Naive thymus-derived CD4-positive, alpha-beta T cell (primary cell): ENCODE results near the gene TFAP2E. TPM values are rescaled to one million over a fixed set of nuclear protein-coding genes. Genes with fewer than 3 reads are reported as not detected.

Experiments
- ATAC-seq: fragments of 150-1000 bp; cut with Tn5 transposase; 2 replicates; pipeline ENCODE4 v1.10.0; 2021; ENCODE audit warnings: mild to moderate bottlenecking, moderate library complexity
- CTCF ChIA-PET: fragments of 350-600 bp; sonication (Branson Sonifier 250); formaldehyde crosslinking; loops from one replicate; lab custom pipeline; 2021; ENCODE audit warnings: antibody characterized with exemption; lab: Charles Lee
- POLR2A ChIA-PET: fragments of 350-600 bp; sonication (Branson Sonifier 250); formaldehyde crosslinking; loops from one replicate; lab custom pipeline; 2021; ENCODE audit warnings: antibody characterized with exemption, inconsistent platforms; lab: Charles Lee
- DNase-seq, 9 donors: peaks; one replicate each; pipeline versions ENCODE4 v3.0.0 to v3.0.0-alpha.2; 2020 to 2022; ENCODE audit warnings: mixed read lengths in 1 of 9
- H3K27ac ChIP-seq: one replicate; pipeline ENCODE4 v1.7.0; 2013; ENCODE audit warnings: mild to moderate bottlenecking, low read depth, low read length, moderate library complexity
- H3K27me3 ChIP-seq, 2 donors: one replicate each; pipeline ENCODE4 v1.7.0; 2013; ENCODE audit warnings: low read length in 2 of 2, mild to moderate bottlenecking in 2 of 2, moderate library complexity in 2 of 2; ENCODE audit not compliant: control insufficient read depth in 2 of 2, insufficient read depth in 2 of 2
- H3K36me3 ChIP-seq, 3 experiments: 1 replicate in 2 of 3; 2 replicates in 1 of 3; pipeline ENCODE4 v1.7.0; 2013; ENCODE audit warnings: low read length in 3 of 3, mild to moderate bottlenecking in 3 of 3, moderate library complexity in 1 of 3; ENCODE audit not compliant: insufficient read depth in 3 of 3, control insufficient read depth in 2 of 3
- H3K4me1 ChIP-seq, 2 donors: one replicate each; pipeline ENCODE4 v1.7.0; 2013; ENCODE audit warnings: low read length in 2 of 2, mild to moderate bottlenecking in 2 of 2, moderate library complexity in 1 of 2; ENCODE audit not compliant: control insufficient read depth in 2 of 2, insufficient read depth in 2 of 2
- H3K4me3 ChIP-seq: 2 replicates; pipeline ENCODE4 v1.7.0; 2013; ENCODE audit warnings: mild to moderate bottlenecking, low read length
- H3K9me3 ChIP-seq, 3 experiments: 1 replicate in 2 of 3; 2 replicates in 1 of 3; pipeline ENCODE4 v1.7.0; 2013; ENCODE audit warnings: low read length in 3 of 3; ENCODE audit not compliant: control insufficient read depth in 2 of 3
- H3K27ac Mint-ChIP-seq, 9 donors: one replicate each; pipeline ENCODE4 v1.8.0; 2020 to 2022; ENCODE audit warnings: mixed read lengths in 9 of 9, mild to moderate bottlenecking in 8 of 9, moderate library complexity in 5 of 9, inconsistent platforms in 2 of 9
- H3K27me3 Mint-ChIP-seq, 5 donors: one replicate each; pipeline ENCODE4 v1.8.0; 2021 to 2022; ENCODE audit warnings: mixed read lengths in 5 of 5, mild to moderate bottlenecking in 1 of 5
- H3K36me3 Mint-ChIP-seq, 5 donors: one replicate each; pipeline ENCODE4 v1.8.0; 2020 to 2022; ENCODE audit warnings: mixed read lengths in 5 of 5, mild to moderate bottlenecking in 3 of 5, inconsistent platforms in 1 of 5
- H3K4me1 Mint-ChIP-seq, 7 donors: one replicate each; pipeline ENCODE4 v1.8.0; 2020 to 2022; ENCODE audit warnings: mixed read lengths in 7 of 7, mild to moderate bottlenecking in 3 of 7, inconsistent platforms in 1 of 7
- H3K4me3 Mint-ChIP-seq, 10 donors: one replicate each; pipeline ENCODE4 v1.8.0; 2020 to 2022; ENCODE audit warnings: mild to moderate bottlenecking in 10 of 10, mixed read lengths in 10 of 10, moderate library complexity in 6 of 10, inconsistent platforms in 2 of 10
- H3K9me3 Mint-ChIP-seq, 11 donors: one replicate each; pipeline ENCODE4 v1.8.0; 2020 to 2022; ENCODE audit warnings: mixed read lengths in 11 of 11, mild to moderate bottlenecking in 4 of 11, inconsistent platforms in 1 of 11, moderate library complexity in 1 of 11
- intact Hi-C, 2 donors: fragments of 100-400 bp; cut with micrococcal nuclease; formaldehyde crosslinking; loops; one replicate each; pipeline ENCODE4 v1.15.1; 2023
- polyA plus RNA-seq, 2 donors: library from polyadenylated mRNA; unstranded; fragments of 300-500 nt; fragmentation: Illumina TruSeq; gene quantifications; one replicate each; pipeline ENCODE4 v1.2.3, GENCODE V29; 2021
- total RNA-seq, 6 experiments: library from RNA in 5 of 6; stranded (reverse) in 5 of 6; gene quantifications; 1 replicate in 5 of 6; 2 replicates in 1 of 6; pipeline ENCODE4 v1.2.3 and lab custom pipeline; 2021 to 2026

TFAP2E gene
- 1 to 10 TPM in 4 of 5 experiments, under 1 TPM in 1; 0.77 to 4.2 (median 2.8) TPM for total RNA-seq
- under 1 TPM; 0.13 to 0.51 TPM for polyA plus RNA-seq
- total RNA-seq (lab: John Stamatoyannopoulos, UW): 4.2 reads per million, percentile 21 among the genes with 10 or more reads in this experiment

DNA sequence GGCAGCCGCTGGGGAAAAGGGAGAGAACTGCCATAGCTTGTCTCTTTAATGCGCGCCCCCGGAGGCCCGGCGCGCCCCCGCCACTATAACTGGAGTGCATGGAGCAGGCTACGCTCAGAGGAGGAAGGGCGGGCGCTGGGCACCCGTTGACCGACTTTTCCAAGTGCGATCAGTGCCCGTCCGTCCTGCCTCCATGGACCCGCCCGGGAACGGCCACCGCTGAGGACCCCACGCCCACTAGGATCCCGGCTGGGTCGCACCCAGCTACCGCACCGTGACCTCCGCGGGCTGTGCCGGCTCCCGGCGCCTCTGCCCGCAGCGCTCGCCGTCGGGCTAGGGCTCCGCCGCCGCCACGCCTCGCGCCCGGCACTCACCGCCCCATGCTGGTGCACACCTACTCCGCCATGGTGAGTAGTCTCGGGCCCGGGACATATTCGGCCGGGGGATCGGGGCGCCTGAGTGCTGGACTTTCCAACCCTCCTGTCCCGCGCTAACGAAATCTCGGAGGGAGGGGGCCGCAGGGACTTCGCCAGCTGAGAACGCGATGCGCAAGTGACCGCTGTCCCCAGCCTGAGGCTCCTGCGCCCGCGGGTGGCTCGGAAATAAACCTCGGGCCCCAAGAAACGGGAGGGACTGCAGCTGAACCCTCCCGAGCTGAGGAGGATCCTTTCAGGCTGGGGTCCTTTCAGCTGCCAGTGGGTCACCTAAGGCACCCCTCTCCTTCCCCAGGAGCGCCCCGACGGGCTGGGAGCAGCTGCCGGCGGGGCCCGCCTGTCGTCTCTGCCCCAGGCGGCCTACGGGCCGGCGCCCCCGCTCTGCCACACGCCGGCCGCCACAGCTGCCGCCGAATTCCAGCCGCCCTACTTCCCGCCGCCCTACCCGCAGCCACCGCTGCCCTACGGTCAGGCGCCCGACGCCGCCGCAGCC lies at the start of gene TFAP2E:
Gene TFAP2E (plus strand): TSS at position 117 of the 927 bp plus-strand sequence. CDS start 264 bp downstream, at position 381.
- CTCF ChIA-PET: interaction anchor here (2.7 kb wide), 1 partner anchor 12 kb away, joined by 7 read pairs; no protein-coding TSS in a partner anchor
- H3K27me3 ChIP-seq: no peaks in the 10 kb centered on the region
- H3K27ac ChIP-seq: no peak within 1 kb of the TSS
- H3K36me3 Mint-ChIP-seq: peaks cover 0 to 7% (median 0%) of the 10 kb centered on the region in 5 donors
- H3K4me3 ChIP-seq: no peak within 1 kb of the TSS
- ATAC-seq (no peak), DNase-seq (no peak)
- POLR2A ChIA-PET: interaction anchor here (0.9 kb wide), 1 partner anchor 8 kb away, joined by 4 read pairs; no protein-coding TSS in a partner anchor
- H3K4me1 Mint-ChIP-seq: peaks cover 23 to 43% (median 32%) of the 10 kb centered on the region in 7 donors
- peaks cover 0 to 59% (median 0%) of the 10 kb centered on the region in 5 donors for H3K27me3 Mint-ChIP-seq
- H3K36me3 ChIP-seq: no peaks in the 10 kb centered on the region
- H3K9me3 Mint-ChIP-seq: peaks cover 0 to 4% (median 0%) of the 10 kb centered on the region in 11 donors
- intact Hi-C loops: no loop called here
- no peaks in the 10 kb centered on the region for H3K9me3 ChIP-seq
- peak within 1 kb of the TSS in 7 of 10 donors; percentile 14 to 52 (median 25) for H3K4me3 Mint-ChIP-seq
- no peak within 1 kb of the TSS for H3K27ac Mint-ChIP-seq
- H3K4me1 ChIP-seq: peaks cover 9 to 13% of the 10 kb centered on the region in 2 donors

DNA sequence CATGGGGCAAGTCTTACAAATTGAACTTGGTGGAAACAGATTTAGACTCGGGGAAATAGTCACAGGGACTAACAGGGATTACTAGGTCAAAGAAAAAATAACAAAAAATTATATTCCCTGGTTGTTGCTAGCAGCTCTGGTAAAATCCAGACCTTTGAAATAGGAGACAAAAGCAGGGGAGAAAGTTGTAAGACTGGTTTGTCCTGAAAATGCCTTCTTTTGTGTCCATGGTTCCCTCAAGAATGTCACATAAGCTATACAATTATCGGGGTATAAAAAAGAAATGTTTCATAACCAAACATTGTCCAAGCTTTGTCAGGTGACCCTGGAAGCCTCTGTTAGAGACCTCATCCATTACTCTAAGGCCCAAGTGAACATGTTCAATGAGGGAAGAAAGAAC lies 49.0 kb upstream of the TFAP2E start:
- POLR2A ChIA-PET: interaction anchor here (0.7 kb wide), 1 partner anchor 10 kb away, joined by 4 read pairs; no protein-coding TSS in a partner anchor
- Histone ChIP-seq H3K4me1 (no peaks in the 10 kb centered on the region), H3K27ac (no peak overlapping the region), H3K36me3 (no peaks in the 10 kb centered on the region), H3K4me3 (no peak overlapping the region), H3K9me3 (no peaks in the 10 kb centered on the region), H3K27me3 (no peaks in the 10 kb centered on the region)
- no peaks in the 10 kb centered on the region for H3K27me3 Mint-ChIP-seq
- peaks cover 13 to 54% (median 45%) of the 10 kb centered on the region in 5 donors for H3K36me3 Mint-ChIP-seq
- CTCF ChIA-PET: interaction anchor here (0.8 kb wide), 1 partner anchor 94 kb away, joined by 4 read pairs; no protein-coding TSS in a partner anchor
- no peak overlapping the region for H3K4me3 Mint-ChIP-seq
- DNase-seq: no peak
- intact Hi-C loops: no loop called here
- H3K9me3 Mint-ChIP-seq: peaks cover 0 to 38% (median 1%) of the 10 kb centered on the region in 11 donors
- H3K27ac Mint-ChIP-seq: peak overlapping the region in 1 of 9 donors; percentile 35
- H3K4me1 Mint-ChIP-seq: peaks cover 11 to 30% (median 17%) of the 10 kb centered on the region in 7 donors
- ATAC-seq: no peak

DNA sequence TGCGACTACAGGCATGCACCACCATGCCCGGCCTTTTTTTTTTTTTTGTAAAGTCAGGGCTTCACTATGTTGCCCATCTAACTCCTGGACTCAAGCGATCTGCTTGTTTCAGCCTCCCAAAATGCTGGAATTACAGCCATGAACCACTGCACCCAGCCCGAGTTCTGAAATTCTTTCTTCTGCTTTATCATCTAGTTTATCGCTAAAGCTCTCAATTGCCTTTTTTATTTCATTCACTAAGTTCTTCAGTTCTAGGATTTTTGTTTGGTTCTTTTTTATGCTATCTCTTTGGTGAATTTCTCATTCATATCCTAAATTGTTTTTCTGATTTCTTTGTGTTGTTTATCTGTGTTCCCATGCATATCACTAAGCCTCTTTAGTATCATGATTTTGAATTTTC lies 42.9 kb upstream of the TFAP2E start:
- POLR2A ChIA-PET: interaction anchor here (1.2 kb wide), 1 partner anchor 12 kb away, joined by 3 read pairs; no protein-coding TSS in a partner anchor
- no peak overlapping the region for H3K27ac ChIP-seq
- H3K36me3 Mint-ChIP-seq: peaks cover 16 to 74% (median 40%) of the 10 kb centered on the region in 5 donors
- CTCF ChIA-PET: interaction anchor here (1.2 kb wide), 1 partner anchor 79 kb away, joined by 3 read pairs; no protein-coding TSS in a partner anchor
- no peak overlapping the region for H3K4me3 ChIP-seq
- H3K27ac Mint-ChIP-seq: no peak overlapping the region
- peaks cover 6 to 38% (median 25%) of the 10 kb centered on the region in 7 donors for H3K4me1 Mint-ChIP-seq
- no peaks in the 10 kb centered on the region for H3K27me3 Mint-ChIP-seq
- H3K27me3 ChIP-seq: no peaks in the 10 kb centered on the region
- peaks cover 0 to 39% (median 8%) of the 10 kb centered on the region in 11 donors for H3K9me3 Mint-ChIP-seq
- ATAC-seq (no peak), DNase-seq (no peak)
- intact Hi-C loops: no loop called here
- H3K4me1 ChIP-seq: peaks cover 0 to 6% of the 10 kb centered on the region in 2 donors
- peaks cover 0 to 6% (median 6%) of the 10 kb centered on the region in 3 experiments for H3K36me3 ChIP-seq
- no peaks in the 10 kb centered on the region for H3K9me3 ChIP-seq
- peak overlapping the region in 1 of 10 donors; percentile 46 for H3K4me3 Mint-ChIP-seq

DNA sequence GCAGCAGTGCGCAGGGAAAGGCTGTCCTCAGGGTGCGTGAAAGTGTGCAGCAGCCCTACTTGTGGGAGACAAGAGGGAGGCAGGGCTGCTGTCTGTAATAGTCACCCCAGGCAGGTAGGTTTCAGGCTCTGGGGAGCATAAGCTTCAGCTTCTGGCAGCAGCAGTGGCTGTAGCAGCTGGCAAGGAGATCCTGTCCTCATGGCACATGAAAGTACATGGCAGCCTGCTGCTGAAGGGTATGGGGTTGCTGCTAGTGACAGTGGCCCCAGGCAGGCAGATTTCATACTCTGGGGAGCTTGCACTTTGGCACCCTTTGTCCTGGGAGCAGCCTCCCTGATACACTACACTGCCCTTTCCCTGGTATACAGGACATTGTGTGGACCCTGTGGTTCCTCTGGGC lies 42.2 kb upstream of the TFAP2E start:
- H3K27ac ChIP-seq: no peak overlapping the region
- no peaks in the 10 kb centered on the region for H3K9me3 ChIP-seq
- no peak for DNase-seq
- Mint-ChIP-seq H3K4me3 (no peak overlapping the region), H3K9me3 (peaks cover 0 to 31% (median 8%) of the 10 kb centered on the region in 11 donors), H3K4me1 (peaks cover 11 to 46% (median 33%) of the 10 kb centered on the region in 7 donors), H3K27ac (peak overlapping the region in 1 of 9 donors; percentile 6), H3K27me3 (no peaks in the 10 kb centered on the region), H3K36me3 (peaks cover 16 to 71% (median 33%) of the 10 kb centered on the region in 5 donors)
- peaks cover 0 to 7% of the 10 kb centered on the region in 2 donors for H3K4me1 ChIP-seq
- ATAC-seq: no peak
- no peak overlapping the region for H3K4me3 ChIP-seq
- H3K27me3 ChIP-seq: no peaks in the 10 kb centered on the region
- ChIA-PET POLR2A (no interaction called here), CTCF (no interaction called here)
- intact Hi-C loops: no loop called here
- H3K36me3 ChIP-seq: peaks cover 0 to 6% (median 6%) of the 10 kb centered on the region in 3 experiments

DNA sequence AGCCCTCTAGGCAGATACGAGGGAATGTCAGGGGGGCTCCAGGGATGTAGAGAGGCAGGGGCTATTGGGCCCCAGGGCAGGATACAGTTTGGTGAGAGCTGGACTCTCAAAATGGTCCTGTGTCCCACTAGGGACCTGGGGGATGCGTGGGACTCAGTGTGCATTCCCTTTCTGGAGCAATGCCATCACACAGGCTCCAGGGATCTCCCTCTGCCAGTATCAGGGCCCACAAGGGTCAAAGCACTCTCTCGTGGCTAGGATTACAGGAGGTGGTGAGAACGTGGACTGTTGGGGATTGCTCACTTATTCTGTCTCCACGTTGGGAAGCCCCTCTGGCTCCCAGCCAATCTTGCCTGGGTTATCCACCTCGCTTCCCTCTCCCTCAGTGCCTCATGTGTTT lies 41.7 kb upstream of the TFAP2E start:
- intact Hi-C loops: no loop called here
- peaks cover 16 to 73% (median 33%) of the 10 kb centered on the region in 5 donors for H3K36me3 Mint-ChIP-seq
- no peak for ATAC-seq

More for the DNA sequence above, 41.7 kb upstream of the TFAP2E start:
- H3K27me3 Mint-ChIP-seq: no peaks in the 10 kb centered on the region
- H3K4me3 Mint-ChIP-seq: no peak overlapping the region
- POLR2A ChIA-PET: no interaction called here
- DNase-seq: no peak
- H3K27ac Mint-ChIP-seq: no peak overlapping the region
- Histone ChIP-seq H3K9me3 (no peaks in the 10 kb centered on the region), H3K27ac (no peak overlapping the region), H3K27me3 (no peaks in the 10 kb centered on the region), H3K4me1 (peaks cover 0 to 11% of the 10 kb centered on the region in 2 donors), H3K36me3 (peaks cover 0 to 6% (median 6%) of the 10 kb centered on the region in 3 experiments), H3K4me3 (no peak overlapping the region)
- H3K4me1 Mint-ChIP-seq: peaks cover 14 to 50% (median 37%) of the 10 kb centered on the region in 7 donors
- H3K9me3 Mint-ChIP-seq: peaks cover 0 to 31% (median 7%) of the 10 kb centered on the region in 11 donors
- CTCF ChIA-PET: no interaction called here
